HG03521 (cell line): ENCODE data around the gene SLITRK1.

ENCODE experiments used
- ATAC-seq: cut with Tn5 transposase; IDR thresholded peaks from one replicate; pipeline ENCODE4 v1.9.1; 2021; ENCODE audit warnings: mild to moderate bottlenecking, moderate library complexity; ENCODE audit not compliant: unreplicated experiment

SLITRK1 gene

DNA sequence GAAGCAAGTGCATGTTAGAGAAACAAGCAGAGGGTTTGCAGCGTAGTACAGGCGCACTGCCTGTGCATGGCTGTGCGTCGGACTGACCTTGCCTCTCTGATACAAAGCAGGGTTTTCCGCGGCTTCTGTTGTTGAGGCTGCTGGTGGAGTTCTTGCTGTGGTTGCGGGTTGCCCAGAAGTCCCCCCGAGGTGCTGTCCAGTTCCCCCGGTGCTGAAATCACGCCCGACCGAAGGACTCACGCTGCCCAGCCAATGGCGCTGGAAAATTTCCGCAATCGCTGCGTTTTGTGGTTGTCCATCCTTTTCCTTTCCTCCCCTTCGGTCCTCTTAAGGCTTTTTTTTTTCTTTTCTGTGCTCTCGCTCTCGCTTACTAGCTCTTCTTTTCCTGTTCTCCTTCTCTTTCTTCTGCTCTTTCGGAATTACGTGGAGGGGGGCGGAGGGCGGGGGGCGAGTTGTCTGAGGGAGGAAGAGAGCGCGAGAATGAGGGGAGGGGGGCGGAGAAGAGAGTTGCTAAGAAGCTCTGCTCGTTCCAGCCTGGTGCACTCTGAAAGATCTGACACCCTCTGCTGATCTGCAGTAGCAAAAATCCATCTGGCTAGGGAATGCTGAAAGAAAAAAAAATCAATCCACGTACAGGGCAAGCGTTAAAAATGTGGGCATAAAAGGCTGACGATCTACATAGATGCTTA is at the start of gene SLITRK1:
Gene SLITRK1, minus strand, starts transcription at position 558 of the 689 bp plus-strand sequence. CDS start 967 bp downstream, outside the sequence.
- no peak for ATAC-seq

- no peak for ATAC-seq
Observed at GRCh38 chr13:83929157-83929556, 46.9 kb upstream of the SLITRK1 start.

DNA sequence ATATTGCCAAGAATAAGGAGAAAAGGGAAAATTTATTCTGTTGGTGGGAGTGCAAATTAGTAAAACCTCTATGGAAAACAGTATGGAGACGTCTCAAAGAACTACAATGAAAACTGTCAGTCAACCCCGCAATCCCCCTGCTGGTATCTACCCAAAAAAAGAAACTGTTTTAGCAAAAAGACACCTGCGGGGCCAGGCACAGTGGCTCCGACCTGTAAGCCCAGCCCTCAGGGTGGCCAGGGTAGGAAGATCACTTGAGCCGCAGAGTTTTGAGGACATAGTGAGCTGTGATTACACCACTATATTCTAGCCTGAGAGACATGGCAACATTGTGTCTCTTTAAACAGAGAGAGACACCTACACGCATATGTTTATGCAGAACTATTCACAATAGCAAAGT is 37.5 kb upstream of the SLITRK1 start:
- no peak for ATAC-seq

- no peak for ATAC-seq
Observed at GRCh38 chr13:83914368-83914767, 32.1 kb upstream of the SLITRK1 start.

GRCh38 chr13:83907196-83907989 is 25.1 kb upstream of the SLITRK1 start:
- ATAC-seq, result no peak

GRCh38 chr13:83906240-83906820 is 24.1 kb upstream of the SLITRK1 start:
- ATAC-seq, result no peak

- no peak for ATAC-seq
Observed at GRCh38 chr13:83905641-83906040, 23.4 kb upstream of the SLITRK1 start.

DNA sequence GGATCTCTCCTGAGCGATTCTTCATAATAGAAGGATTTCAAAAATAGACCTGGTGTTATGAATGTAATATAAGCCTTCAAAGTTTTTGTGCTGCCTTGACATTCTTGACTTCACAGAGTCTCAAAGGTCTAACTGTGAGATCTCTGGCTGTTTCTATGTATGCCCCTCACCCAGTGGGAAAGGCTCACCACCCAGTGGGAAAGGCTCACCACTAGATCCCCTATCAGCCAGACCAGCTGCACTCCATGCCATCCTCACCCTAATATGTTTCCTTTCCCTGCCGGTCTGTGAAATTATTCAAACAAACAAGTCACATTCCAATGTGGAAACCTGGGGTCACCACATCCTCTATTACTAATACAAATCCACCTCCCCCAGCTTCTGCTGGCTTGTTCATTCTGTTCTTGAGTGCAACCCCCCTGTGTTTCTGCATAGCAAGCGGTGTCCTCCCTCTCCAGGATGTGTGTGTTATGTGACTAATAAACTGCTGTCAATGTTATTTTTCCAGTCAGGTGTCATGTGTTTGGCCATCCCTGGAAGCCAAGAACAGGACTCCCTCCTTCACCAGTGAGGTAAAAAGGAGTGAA is 13.8 kb upstream of the SLITRK1 start:
- no peak for ATAC-seq

GRCh38 chr13:83890358-83890757 is 8.1 kb upstream of the SLITRK1 start:
- no peak for ATAC-seq

- ATAC-seq, result no peak
Observed at GRCh38 chr13:83884141-83884540, 1.9 kb upstream of the SLITRK1 start.

DNA sequence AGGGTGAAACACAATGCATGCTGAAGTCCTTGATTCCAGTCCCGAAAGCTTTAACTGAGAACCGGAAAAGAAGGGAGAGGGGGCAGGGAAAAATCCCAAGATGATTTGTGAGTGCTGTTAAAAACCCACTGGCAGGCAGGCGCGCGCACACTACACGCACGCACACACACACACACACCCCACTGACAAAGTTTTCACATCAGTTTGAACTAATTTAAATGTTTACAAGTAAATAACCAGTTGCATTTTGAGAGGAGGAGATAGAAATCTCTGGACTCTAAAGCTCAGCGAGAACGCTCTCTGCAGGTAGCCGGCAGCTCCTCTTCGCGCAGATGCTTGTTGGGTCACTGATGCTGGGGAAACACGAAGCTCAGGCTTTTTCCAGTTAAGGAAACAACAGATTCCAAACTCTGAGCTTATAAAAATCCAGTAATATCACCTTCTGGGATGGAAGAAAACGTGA is 818 bp upstream of the SLITRK1 start:
- no peak for ATAC-seq

- no peak for ATAC-seq
Observed at GRCh38 chr13:83882606-83882959, 309 bp upstream of the SLITRK1 start.

GRCh38 chr13:83881140-83881684 is 1.1 kb downstream of the SLITRK1 start:
- ATAC-seq, result no peak

DNA sequence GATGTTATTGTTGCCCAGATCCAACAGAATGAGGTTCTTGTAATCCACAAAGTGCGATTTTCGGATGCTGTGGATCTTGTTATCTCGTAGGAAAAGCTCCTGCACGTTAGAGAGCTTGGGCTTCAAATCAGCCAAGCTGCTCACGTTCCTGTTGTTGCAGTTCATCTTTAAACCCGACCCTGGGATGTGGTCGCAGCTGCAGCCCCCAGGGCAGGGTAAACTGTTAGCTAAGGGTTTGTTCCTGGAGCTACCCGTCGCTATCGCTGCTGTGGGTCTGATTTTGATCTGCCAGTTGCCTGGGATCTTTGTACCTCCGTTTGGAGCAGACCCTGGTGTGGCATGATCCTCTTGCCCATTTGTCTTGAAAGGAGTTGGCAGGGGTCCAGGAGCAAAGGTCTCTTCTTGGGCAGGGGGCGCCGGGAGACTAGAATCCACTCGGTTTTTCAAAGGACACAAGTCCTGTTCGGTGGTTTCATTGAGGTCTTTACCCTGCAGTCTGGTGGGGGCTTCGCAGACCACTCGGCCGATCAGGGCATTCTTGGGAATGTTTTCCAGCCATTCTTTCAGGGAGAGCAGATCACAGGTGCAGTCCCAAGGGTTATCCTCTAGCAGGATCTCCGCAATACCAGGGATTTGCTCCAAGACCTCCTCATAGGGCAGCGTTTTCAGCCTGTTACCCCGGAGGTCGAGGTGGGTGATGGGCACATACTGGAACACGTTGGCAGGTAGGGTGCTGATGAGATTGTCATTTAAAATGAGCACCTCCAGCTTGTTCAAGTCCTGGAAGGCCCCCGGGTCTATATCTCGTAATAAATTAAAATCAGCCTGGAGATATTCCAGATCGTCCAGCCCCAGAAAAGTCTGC is 1.8 kb downstream of the SLITRK1 start:
- no peak for ATAC-seq

GRCh38 chr13:83879431-83880171 is 2.7 kb downstream of the SLITRK1 start:
- no peak for ATAC-seq

DNA sequence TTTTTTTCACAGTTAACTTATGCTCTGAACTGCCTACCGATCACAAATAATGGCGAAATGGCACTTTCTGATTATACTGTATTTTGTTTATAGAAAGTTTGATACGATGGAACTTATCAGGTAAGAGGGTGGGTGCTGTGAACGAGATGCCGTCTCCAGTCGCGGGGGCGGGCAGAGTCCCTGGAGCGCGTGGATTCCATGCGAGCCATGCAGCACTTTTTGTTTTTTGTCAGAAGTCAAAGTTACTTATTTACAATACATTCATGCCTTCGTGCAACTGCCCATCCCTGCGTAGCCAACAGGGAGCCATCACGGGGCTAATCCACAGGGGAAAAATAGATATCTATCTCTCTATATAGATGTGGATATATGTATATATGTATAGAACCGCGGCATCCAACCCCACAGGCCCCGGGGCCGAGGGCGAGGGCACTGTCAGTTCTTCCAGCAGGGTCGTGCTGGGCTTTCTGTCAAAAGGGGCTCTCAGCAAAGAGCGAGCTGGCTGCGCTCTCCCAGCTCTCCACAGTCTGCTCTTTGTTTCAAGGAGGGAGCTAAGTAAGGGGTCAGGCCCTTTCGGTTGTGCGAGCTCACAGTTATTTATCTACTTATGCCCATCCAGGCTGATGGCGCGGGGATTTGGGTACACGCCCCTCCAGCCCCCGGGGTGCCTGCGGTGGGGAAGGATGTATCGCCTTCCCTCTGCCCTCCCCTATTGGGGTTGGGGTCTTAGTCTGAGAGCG is 3.4 kb downstream of the SLITRK1 start:
- no peak for ATAC-seq

GRCh38 chr13:83877651-83878355 is 4.5 kb downstream of the SLITRK1 start:
- ATAC-seq, result no peak

DNA sequence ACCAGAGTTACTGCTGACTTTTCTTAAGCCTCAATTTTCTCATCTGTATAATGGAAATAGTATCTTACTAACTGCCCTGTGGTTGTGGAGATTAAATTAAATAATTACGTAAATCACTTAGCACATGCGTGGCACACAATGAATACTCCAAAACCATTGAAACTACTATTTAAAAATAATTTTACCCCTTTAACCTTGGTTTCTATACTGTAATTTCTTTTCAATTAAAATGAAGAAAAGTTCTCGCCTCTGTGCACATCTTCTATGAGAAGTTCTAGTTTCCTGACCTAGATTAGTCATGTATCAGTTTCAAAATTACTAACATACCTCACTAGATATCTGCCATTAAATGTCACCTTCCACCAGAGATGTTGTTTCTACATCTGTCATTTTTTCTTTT is 5.7 kb downstream of the SLITRK1 start:
- ATAC-seq, result no peak
